Measurements from ENCODE around the gene PI4KA. TPM values are rescaled to one million over a fixed set of nuclear protein-coding genes. Genes with fewer than 3 reads are reported as not detected.

The PI4KA gene
- total RNA-seq, 1 donor from 2014 or later = 24.4 TPM

DNA sequence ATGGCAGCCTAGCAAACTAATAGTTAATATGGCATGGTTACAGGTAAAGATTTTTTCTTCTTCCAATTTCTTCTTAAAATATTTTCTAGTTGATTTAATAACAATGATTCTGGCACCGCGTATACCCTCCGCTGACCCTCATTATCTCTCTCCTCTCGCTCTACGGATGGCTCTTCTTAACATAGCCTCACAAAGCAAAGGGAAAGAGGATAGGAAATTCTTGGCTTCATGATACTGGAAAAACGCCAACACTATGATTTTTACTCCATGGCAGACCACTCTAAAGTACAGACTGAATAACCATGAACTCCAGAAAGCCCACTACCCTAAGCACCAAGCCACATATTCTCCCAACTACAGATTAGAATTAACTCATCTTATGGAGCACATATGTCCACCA is 6.1 kb downstream of the PI4KA start:
- Mint-ChIP-seq H3K9me3 (no peaks in the 10 kb centered on the region), H3K27me3 (ENCODE audit: insufficient read depth, low read depth) (no peaks in the 10 kb centered on the region), H3K4me3 (no peak overlapping the region), H3K4me1 (peaks cover 18% of the 10 kb centered on the region), H3K27ac (no peak overlapping the region), H3K36me3 (no peaks in the 10 kb centered on the region)
- TF ChIP-seq EZH2phosphoT487 (IDR thresholded peaks at IDR 0.05) = no peak
- TF ChIP-seq EZH2 (IDR thresholded peaks at IDR 0.05) = no peak
- TF ChIP-seq, protein P1, sequence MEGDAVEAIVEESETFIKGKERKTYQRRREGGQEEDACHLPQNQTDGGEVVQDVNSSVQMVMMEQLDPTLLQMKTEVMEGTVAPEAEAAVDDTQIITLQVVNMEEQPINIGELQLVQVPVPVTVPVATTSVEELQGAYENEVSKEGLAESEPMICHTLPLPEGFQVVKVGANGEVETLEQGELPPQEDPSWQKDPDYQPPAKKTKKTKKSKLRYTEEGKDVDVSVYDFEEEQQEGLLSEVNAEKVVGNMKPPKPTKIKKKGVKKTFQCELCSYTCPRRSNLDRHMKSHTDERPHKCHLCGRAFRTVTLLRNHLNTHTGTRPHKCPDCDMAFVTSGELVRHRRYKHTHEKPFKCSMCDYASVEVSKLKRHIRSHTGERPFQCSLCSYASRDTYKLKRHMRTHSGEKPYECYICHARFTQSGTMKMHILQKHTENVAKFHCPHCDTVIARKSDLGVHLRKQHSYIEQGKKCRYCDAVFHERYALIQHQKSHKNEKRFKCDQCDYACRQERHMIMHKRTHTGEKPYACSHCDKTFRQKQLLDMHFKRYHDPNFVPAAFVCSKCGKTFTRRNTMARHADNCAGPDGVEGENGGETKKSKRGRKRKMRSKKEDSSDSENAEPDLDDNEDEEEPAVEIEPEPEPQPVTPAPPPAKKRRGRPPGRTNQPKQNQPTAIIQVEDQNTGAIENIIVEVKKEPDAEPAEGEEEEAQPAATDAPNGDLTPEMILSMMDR (IDR thresholded peaks at IDR 0.05) = no peak
- H4K20me1 ChIP-seq (ENCODE audit: low read depth) = peaks cover 18% of the 10 kb centered on the region
- H3K9ac ChIP-seq = no peak overlapping the region
- no peak overlapping the region for H3K4me2 ChIP-seq
- H3K9me3 ChIP-seq (ENCODE audit: low read depth) = no peaks in the 10 kb centered on the region
- DNase-seq (ENCODE audit: low spot score) = no peak
- H2AFZ ChIP-seq (replicated peaks) = no peak overlapping the region
- H3K4me3 ChIP-seq = no peak overlapping the region
- H3F3A ChIP-seq (ENCODE audit: low read depth) = peaks cover 2% of the 10 kb centered on the region
- peaks cover 10% of the 10 kb centered on the region for H3K4me1 ChIP-seq
- no peaks in the 10 kb centered on the region for H3K27me3 ChIP-seq
- H3K79me2 ChIP-seq (ENCODE audit: low read depth) = peaks cover 88% of the 10 kb centered on the region
- H3K36me3 ChIP-seq = no peaks in the 10 kb centered on the region
- H3K27ac ChIP-seq = no peak overlapping the region

DNA sequence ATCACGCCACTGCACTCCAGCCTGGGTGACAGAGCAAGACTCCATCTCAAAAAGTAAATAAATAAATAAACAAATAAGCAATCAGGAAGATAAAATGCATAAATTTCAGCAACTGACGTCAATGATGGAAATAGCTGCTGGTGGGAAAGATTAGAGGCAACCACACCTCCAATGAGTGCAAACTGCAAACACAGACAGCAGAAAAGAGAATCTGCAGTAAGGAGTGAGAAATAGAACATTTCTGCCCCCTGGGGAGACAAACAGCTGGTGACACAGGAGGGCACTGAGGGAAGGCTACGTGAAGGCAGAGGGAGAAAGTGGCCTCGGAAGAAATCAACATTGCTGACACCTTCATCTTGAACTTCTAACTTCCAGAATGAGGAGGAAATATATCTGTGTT is 6.5 kb downstream of the PI4KA start:
- TF ChIP-seq, protein P1 (IDR thresholded peaks at IDR 0.05) = no peak
- no peak for TF ChIP-seq EZH2phosphoT487 (IDR thresholded peaks at IDR 0.05)
- TF ChIP-seq EZH2 (IDR thresholded peaks at IDR 0.05) = no peak
- H3K9me3 Mint-ChIP-seq = no peaks in the 10 kb centered on the region
- H3K4me1 Mint-ChIP-seq = peaks cover 14% of the 10 kb centered on the region
- H3K4me1 ChIP-seq = peaks cover 10% of the 10 kb centered on the region
- H3K36me3 Mint-ChIP-seq = no peaks in the 10 kb centered on the region
- no peak overlapping the region for H3K27ac ChIP-seq
- no peaks in the 10 kb centered on the region for H3K27me3 Mint-ChIP-seq (ENCODE audit: insufficient read depth, low read depth)
- no peaks in the 10 kb centered on the region for H3K36me3 ChIP-seq
- no peaks in the 10 kb centered on the region for H3F3A ChIP-seq (ENCODE audit: low read depth)
- no peak overlapping the region for H3K4me3 ChIP-seq
- no peaks in the 10 kb centered on the region for H3K9me3 ChIP-seq (ENCODE audit: low read depth)
- no peak overlapping the region for H2AFZ ChIP-seq (replicated peaks)
- H3K27ac Mint-ChIP-seq = no peak overlapping the region
- no peak overlapping the region for H3K4me2 ChIP-seq
- H3K79me2 ChIP-seq (ENCODE audit: low read depth) = peaks cover 88% of the 10 kb centered on the region
- no peaks in the 10 kb centered on the region for H3K27me3 ChIP-seq
- no peak for DNase-seq (ENCODE audit: low spot score)
- peaks cover 16% of the 10 kb centered on the region for H4K20me1 ChIP-seq (ENCODE audit: low read depth)
- H3K9ac ChIP-seq = no peak overlapping the region
- no peak overlapping the region for H3K4me3 Mint-ChIP-seq

DNA sequence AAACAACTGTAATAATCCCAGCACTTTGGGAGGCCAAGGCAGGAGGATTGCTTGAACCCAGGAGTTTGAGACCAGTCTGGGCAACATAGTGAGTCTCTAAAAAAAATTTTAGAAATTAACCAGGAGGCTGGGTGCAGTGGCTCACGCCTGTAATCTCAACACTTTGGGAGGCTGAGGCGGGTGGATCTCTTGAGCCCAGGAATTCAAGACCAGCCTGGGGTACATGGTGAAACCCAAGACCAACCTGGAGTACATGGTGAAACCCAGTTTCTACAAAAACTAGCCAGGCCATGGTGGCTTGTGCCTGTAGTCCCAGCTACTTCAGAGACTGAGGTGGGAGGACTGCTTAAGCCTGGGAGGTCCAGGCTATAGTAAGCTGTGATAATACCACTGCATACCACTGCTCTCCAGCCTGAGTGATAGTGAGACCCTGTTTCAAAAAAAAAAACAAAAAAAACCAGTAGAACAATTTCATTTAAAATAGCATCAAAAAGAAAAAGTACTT is 11.2 kb downstream of the PI4KA start:
- H3K4me2 ChIP-seq = no peak overlapping the region
- no peak overlapping the region for H2AFZ ChIP-seq (replicated peaks)
- Mint-ChIP-seq H3K27me3 (ENCODE audit: insufficient read depth, low read depth) (peaks cover 2% of the 10 kb centered on the region), H3K4me3 (no peak overlapping the region), H3K36me3 (no peaks in the 10 kb centered on the region), H3K9me3 (no peaks in the 10 kb centered on the region), H3K4me1 (peaks cover 2% of the 10 kb centered on the region), H3K27ac (no peak overlapping the region)
- H3K4me3 ChIP-seq = no peak overlapping the region
- H3K27ac ChIP-seq = no peak overlapping the region
- no peaks in the 10 kb centered on the region for H4K20me1 ChIP-seq (ENCODE audit: low read depth)
- TF ChIP-seq EZH2 (IDR thresholded peaks at IDR 0.05) (no peak), EZH2phosphoT487 (IDR thresholded peaks at IDR 0.05) (no peak)
- TF ChIP-seq, protein P1 (IDR thresholded peaks at IDR 0.05) = no peak
- H3F3A ChIP-seq (ENCODE audit: low read depth) = no peaks in the 10 kb centered on the region
- peaks cover 58% of the 10 kb centered on the region for H3K79me2 ChIP-seq (ENCODE audit: low read depth)
- H3K27me3 ChIP-seq = no peaks in the 10 kb centered on the region
- no peak overlapping the region for H3K9ac ChIP-seq
- no peaks in the 10 kb centered on the region for H3K36me3 ChIP-seq
- H3K9me3 ChIP-seq (ENCODE audit: low read depth) = no peaks in the 10 kb centered on the region
- no peak for DNase-seq (ENCODE audit: low spot score)
- H3K4me1 ChIP-seq = no peaks in the 10 kb centered on the region

All from neural progenitor cell (in vitro differentiated cells).